ENCODE measurements around the gene ZNF511.

ZNF511 gene

GRCh38 chr10:133336118-133336576, 27.4 kb downstream of the ZNF511 start:
- Histone ChIP-seq H3K4ac (ENCODE audit: low read depth, low read length) (no peak overlapping the region), H2AFZ (ENCODE audit: insufficient read depth, low read length, poor library complexity) (no peak overlapping the region), H3K27me3 (ENCODE audit: insufficient read depth, low read length) (peaks cover 45% of the 10 kb centered on the region), H3K23ac (ENCODE audit: low read length) (no peak overlapping the region), H3K9me3 (ENCODE audit: insufficient read depth, low read depth, low read length) (peaks cover 42% of the 10 kb centered on the region), H3K36me3 (ENCODE audit: control insufficient read depth in 1 of 2, insufficient read depth in 2 of 2, low read length in 2 of 2) (no peaks in the 10 kb centered on the region), H2BK120ac (ENCODE audit: insufficient read depth, low read length, poor library complexity) (no peak overlapping the region), H3K79me2 (ENCODE audit: control insufficient read depth, insufficient read depth, low read length, poor library complexity) (no peaks in the 10 kb centered on the region), H2BK5ac (ENCODE audit: low read depth, low read length, poor library complexity) (no peak overlapping the region), H3K18ac (ENCODE audit: low read length) (no peak overlapping the region), H2AK5ac (ENCODE audit: low read length) (no peak overlapping the region), H3K4me2 (ENCODE audit: low read length) (no peak overlapping the region), H3K9ac (ENCODE audit: low read length) (no peak overlapping the region), H3K4me3 (ENCODE audit: low read depth, low read length) (no peak overlapping the region), H3K27ac (ENCODE audit: low read depth, low read length) (no peak overlapping the region), H2BK12ac (ENCODE audit: low read length) (no peak overlapping the region), H4K8ac (ENCODE audit: low read depth, low read length) (no peak overlapping the region), H4K91ac (ENCODE audit: low read depth, low read length) (no peak overlapping the region), H3K79me1 (ENCODE audit: low read length) (no peaks in the 10 kb centered on the region), H3K14ac (ENCODE audit: low read length) (no peak overlapping the region), H3K4me1 (ENCODE audit: control insufficient read depth in 1 of 2, insufficient read depth in 2 of 2, low read length in 2 of 2) (peaks cover 0 to 3% of the 10 kb centered on the region in 2 experiments), H4K12ac (ENCODE audit: low read depth, low read length) (no peak overlapping the region)
- no peak for DNase-seq
- WGBS (ENCODE audit: extremely low coverage, insufficient coverage, insufficient read length) = no CpG with 5 or more reads among the region's 41 CpGs

- H2AFZ ChIP-seq (ENCODE audit: insufficient read depth, low read length, poor library complexity) = no peak within 1 kb of the TSS
- no peaks in the 10 kb centered on the region for H3K36me3 ChIP-seq (ENCODE audit: control insufficient read depth in 1 of 2, insufficient read depth in 2 of 2, low read length in 2 of 2)
- H3K27me3 ChIP-seq (ENCODE audit: insufficient read depth, low read length) = peaks cover 45% of the 10 kb centered on the region
- DNase-seq = no peak
- no peak within 1 kb of the TSS for H2BK5ac ChIP-seq (ENCODE audit: low read depth, low read length, poor library complexity)
- peak within 1 kb of the TSS; percentile 53 for H3K4me3 ChIP-seq (ENCODE audit: low read depth, low read length)
- no peak within 1 kb of the TSS for H3K4me2 ChIP-seq (ENCODE audit: low read length)
- no peak within 1 kb of the TSS for H4K12ac ChIP-seq (ENCODE audit: low read depth, low read length)
- H3K23ac ChIP-seq (ENCODE audit: low read length) = no peak within 1 kb of the TSS
- H2AK5ac ChIP-seq (ENCODE audit: low read length) = no peak within 1 kb of the TSS
- H3K14ac ChIP-seq (ENCODE audit: low read length) = no peak within 1 kb of the TSS
- WGBS (ENCODE audit: extremely low coverage, insufficient coverage, insufficient read length) = no CpG with 5 or more reads among the region's 63 CpGs
- H3K27ac ChIP-seq (ENCODE audit: low read depth, low read length) = no peak within 1 kb of the TSS
- no peaks in the 10 kb centered on the region for H3K79me1 ChIP-seq (ENCODE audit: low read length)
- no peak within 1 kb of the TSS for H3K18ac ChIP-seq (ENCODE audit: low read length)
- H3K9me3 ChIP-seq (ENCODE audit: insufficient read depth, low read depth, low read length) = peaks cover 42% of the 10 kb centered on the region
- H2BK12ac ChIP-seq (ENCODE audit: low read length) = no peak within 1 kb of the TSS
- peaks cover 0 to 3% of the 10 kb centered on the region in 2 experiments for H3K4me1 ChIP-seq (ENCODE audit: control insufficient read depth in 1 of 2, insufficient read depth in 2 of 2, low read length in 2 of 2)
- no peak within 1 kb of the TSS for H3K4ac ChIP-seq (ENCODE audit: low read depth, low read length)
- no peak within 1 kb of the TSS for H4K91ac ChIP-seq (ENCODE audit: low read depth, low read length)
- H4K8ac ChIP-seq (ENCODE audit: low read depth, low read length) = no peak within 1 kb of the TSS
- H3K9ac ChIP-seq (ENCODE audit: low read length) = no peak within 1 kb of the TSS
- H2BK120ac ChIP-seq (ENCODE audit: insufficient read depth, low read length, poor library complexity) = no peak within 1 kb of the TSS
- no peaks in the 10 kb centered on the region for H3K79me2 ChIP-seq (ENCODE audit: control insufficient read depth, insufficient read depth, low read length, poor library complexity)
Measured at GRCh38 chr10:133336577-133337369, 28.1 kb downstream of the ZNF511 start, which contains the start of gene CALY. Gene CALY (minus strand): TSS chr10:133336896. CDS start chr10:133328989, 7,907 bp downstream.

GRCh38 chr10:133337370-133337725, 28.6 kb downstream of the ZNF511 start:
- Histone ChIP-seq H3K4me1 (ENCODE audit: control insufficient read depth in 1 of 2, insufficient read depth in 2 of 2, low read length in 2 of 2) (peaks cover 0 to 3% of the 10 kb centered on the region in 2 experiments), H3K27ac (ENCODE audit: low read depth, low read length) (no peak overlapping the region), H3K23ac (ENCODE audit: low read length) (no peak overlapping the region), H2BK12ac (ENCODE audit: low read length) (no peak overlapping the region), H3K14ac (ENCODE audit: low read length) (no peak overlapping the region), H4K8ac (ENCODE audit: low read depth, low read length) (no peak overlapping the region), H2BK120ac (ENCODE audit: insufficient read depth, low read length, poor library complexity) (no peak overlapping the region), H2AFZ (ENCODE audit: insufficient read depth, low read length, poor library complexity) (no peak overlapping the region), H3K4me3 (ENCODE audit: low read depth, low read length) (peak overlapping the region; percentile 0), H3K4me2 (ENCODE audit: low read length) (no peak overlapping the region), H2BK5ac (ENCODE audit: low read depth, low read length, poor library complexity) (no peak overlapping the region), H3K79me1 (ENCODE audit: low read length) (no peaks in the 10 kb centered on the region), H3K9ac (ENCODE audit: low read length) (no peak overlapping the region), H3K79me2 (ENCODE audit: control insufficient read depth, insufficient read depth, low read length, poor library complexity) (no peaks in the 10 kb centered on the region), H4K91ac (ENCODE audit: low read depth, low read length) (no peak overlapping the region), H3K18ac (ENCODE audit: low read length) (no peak overlapping the region), H2AK5ac (ENCODE audit: low read length) (no peak overlapping the region), H3K36me3 (ENCODE audit: control insufficient read depth in 1 of 2, insufficient read depth in 2 of 2, low read length in 2 of 2) (no peaks in the 10 kb centered on the region), H3K9me3 (ENCODE audit: insufficient read depth, low read depth, low read length) (peaks cover 42% of the 10 kb centered on the region), H3K27me3 (ENCODE audit: insufficient read depth, low read length) (peaks cover 41% of the 10 kb centered on the region), H3K4ac (ENCODE audit: low read depth, low read length) (no peak overlapping the region), H4K12ac (ENCODE audit: low read depth, low read length) (no peak overlapping the region)
- 100% methylated on average over 2 of the region's 3 CpGs for WGBS (ENCODE audit: extremely low coverage, insufficient coverage, insufficient read length)
- no peak for DNase-seq

GRCh38 chr10:133338080-133339071, 29.7 kb downstream of the ZNF511 start:
- H3K18ac ChIP-seq (ENCODE audit: low read length) = no peak overlapping the region
- no peak overlapping the region for H3K23ac ChIP-seq (ENCODE audit: low read length)
- H3K14ac ChIP-seq (ENCODE audit: low read length) = no peak overlapping the region
- no peak overlapping the region for H2AFZ ChIP-seq (ENCODE audit: insufficient read depth, low read length, poor library complexity)
- no peak overlapping the region for H3K4ac ChIP-seq (ENCODE audit: low read depth, low read length)
- H3K9me3 ChIP-seq (ENCODE audit: insufficient read depth, low read depth, low read length) = peaks cover 40% of the 10 kb centered on the region
- peaks cover 1 to 6% of the 10 kb centered on the region in 2 experiments for H3K4me1 ChIP-seq (ENCODE audit: control insufficient read depth in 1 of 2, insufficient read depth in 2 of 2, low read length in 2 of 2)
- H4K8ac ChIP-seq (ENCODE audit: low read depth, low read length) = no peak overlapping the region
- no peak overlapping the region for H2BK120ac ChIP-seq (ENCODE audit: insufficient read depth, low read length, poor library complexity)
- H3K4me2 ChIP-seq (ENCODE audit: low read length) = no peak overlapping the region
- H2BK5ac ChIP-seq (ENCODE audit: low read depth, low read length, poor library complexity) = no peak overlapping the region
- 100% methylated on average over 8 of the region's 10 CpGs for WGBS (ENCODE audit: extremely low coverage, insufficient coverage, insufficient read length)
- H2AK5ac ChIP-seq (ENCODE audit: low read length) = no peak overlapping the region
- H3K4me3 ChIP-seq (ENCODE audit: low read depth, low read length) = peak overlapping the region; percentile 25
- no peak for DNase-seq
- H3K9ac ChIP-seq (ENCODE audit: low read length) = no peak overlapping the region
- H2BK12ac ChIP-seq (ENCODE audit: low read length) = no peak overlapping the region
- no peak overlapping the region for H4K91ac ChIP-seq (ENCODE audit: low read depth, low read length)
- H3K27me3 ChIP-seq (ENCODE audit: insufficient read depth, low read length) = peaks cover 36% of the 10 kb centered on the region
- no peaks in the 10 kb centered on the region for H3K36me3 ChIP-seq (ENCODE audit: control insufficient read depth in 1 of 2, insufficient read depth in 2 of 2, low read length in 2 of 2)
- no peaks in the 10 kb centered on the region for H3K79me1 ChIP-seq (ENCODE audit: low read length)
- H4K12ac ChIP-seq (ENCODE audit: low read depth, low read length) = no peak overlapping the region
- no peak overlapping the region for H3K27ac ChIP-seq (ENCODE audit: low read depth, low read length)
- no peaks in the 10 kb centered on the region for H3K79me2 ChIP-seq (ENCODE audit: control insufficient read depth, insufficient read depth, low read length, poor library complexity)

All from trophoblast cell (in vitro differentiated cells and primary cell).